ENCODE measurements around the gene MAP2K7.

Gene MAP2K7

GRCh38 chr19:7868671-7869452 is 34.8 kb upstream of the MAP2K7 start:
- H3K4me3 ChIP-seq (ENCODE audit: low read length), result peak overlapping the region; percentile 50
- TF ChIP-seq, protein P1, sequence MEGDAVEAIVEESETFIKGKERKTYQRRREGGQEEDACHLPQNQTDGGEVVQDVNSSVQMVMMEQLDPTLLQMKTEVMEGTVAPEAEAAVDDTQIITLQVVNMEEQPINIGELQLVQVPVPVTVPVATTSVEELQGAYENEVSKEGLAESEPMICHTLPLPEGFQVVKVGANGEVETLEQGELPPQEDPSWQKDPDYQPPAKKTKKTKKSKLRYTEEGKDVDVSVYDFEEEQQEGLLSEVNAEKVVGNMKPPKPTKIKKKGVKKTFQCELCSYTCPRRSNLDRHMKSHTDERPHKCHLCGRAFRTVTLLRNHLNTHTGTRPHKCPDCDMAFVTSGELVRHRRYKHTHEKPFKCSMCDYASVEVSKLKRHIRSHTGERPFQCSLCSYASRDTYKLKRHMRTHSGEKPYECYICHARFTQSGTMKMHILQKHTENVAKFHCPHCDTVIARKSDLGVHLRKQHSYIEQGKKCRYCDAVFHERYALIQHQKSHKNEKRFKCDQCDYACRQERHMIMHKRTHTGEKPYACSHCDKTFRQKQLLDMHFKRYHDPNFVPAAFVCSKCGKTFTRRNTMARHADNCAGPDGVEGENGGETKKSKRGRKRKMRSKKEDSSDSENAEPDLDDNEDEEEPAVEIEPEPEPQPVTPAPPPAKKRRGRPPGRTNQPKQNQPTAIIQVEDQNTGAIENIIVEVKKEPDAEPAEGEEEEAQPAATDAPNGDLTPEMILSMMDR (conservative IDR thresholded peaks at IDR 0.05; ENCODE audit: low read length), result peak; percentile 34
- peak; percentile 34 for DNase-seq (ENCODE audit: low read depth)

DNA sequence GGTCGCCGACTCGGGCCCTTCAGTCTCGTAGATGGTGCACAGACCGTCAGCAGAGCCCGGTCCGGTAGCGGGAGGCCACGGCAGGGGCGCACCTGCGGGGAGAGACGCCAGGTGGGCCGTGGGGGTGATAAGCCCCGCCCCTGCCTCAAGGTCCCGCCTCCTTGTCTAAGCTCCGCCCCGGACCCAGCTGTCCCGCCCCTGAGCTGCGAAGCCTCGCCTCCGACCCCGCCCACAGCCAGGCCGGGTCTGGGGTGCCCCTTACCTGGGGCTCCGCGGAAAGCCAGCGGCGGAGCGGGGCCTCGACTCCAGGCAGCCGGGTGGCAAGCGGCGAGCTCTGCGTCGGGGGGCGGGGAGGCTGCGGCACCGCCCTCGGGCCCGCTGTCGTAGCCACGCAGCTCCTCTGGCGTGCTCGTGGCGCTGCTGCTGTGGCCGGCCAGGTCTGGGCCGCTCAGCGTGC is 34.2 kb upstream of the MAP2K7 start:
- no peak for DNase-seq (ENCODE audit: low read depth)
- peak overlapping the region; percentile 34 for H3K4me3 ChIP-seq (ENCODE audit: low read length)
- TF ChIP-seq, protein P1 (conservative IDR thresholded peaks at IDR 0.05; ENCODE audit: low read length), result no peak

DNA sequence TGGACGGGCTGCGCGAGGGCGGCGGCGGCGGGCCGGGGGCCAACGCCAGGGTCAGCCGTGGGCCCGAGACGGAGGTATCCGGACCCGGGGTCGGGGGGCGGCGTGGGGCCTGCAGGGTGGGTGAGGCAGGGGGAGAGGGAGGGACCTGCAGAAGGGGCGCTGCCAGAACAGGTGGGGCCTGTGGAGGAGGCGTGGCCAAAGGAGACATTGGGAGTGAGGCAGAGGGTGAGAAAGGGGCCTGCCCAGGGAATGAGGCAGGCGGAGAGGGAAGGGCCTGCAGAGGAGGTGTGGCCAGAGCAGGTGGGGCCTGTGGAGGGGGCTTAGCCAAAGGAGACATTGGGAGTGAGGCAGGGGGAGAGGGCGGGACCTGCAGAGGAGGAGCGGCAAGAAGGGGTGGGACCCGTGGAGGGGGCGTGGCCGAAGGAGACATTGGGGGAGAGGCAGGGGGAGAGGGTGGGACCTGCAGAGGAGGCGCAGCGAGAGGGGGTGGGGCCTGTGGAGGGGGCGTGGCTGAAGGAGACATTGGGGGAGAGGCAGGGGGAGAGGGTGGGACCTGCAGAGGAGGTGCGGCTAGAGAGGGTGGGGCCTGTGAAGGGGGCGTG is 33.7 kb upstream of the MAP2K7 start:
- TF ChIP-seq, protein P1 (conservative IDR thresholded peaks at IDR 0.05; ENCODE audit: low read length), result no peak
- H3K4me3 ChIP-seq (ENCODE audit: low read length), result no peak overlapping the region
- DNase-seq (ENCODE audit: low read depth), result no peak

DNA sequence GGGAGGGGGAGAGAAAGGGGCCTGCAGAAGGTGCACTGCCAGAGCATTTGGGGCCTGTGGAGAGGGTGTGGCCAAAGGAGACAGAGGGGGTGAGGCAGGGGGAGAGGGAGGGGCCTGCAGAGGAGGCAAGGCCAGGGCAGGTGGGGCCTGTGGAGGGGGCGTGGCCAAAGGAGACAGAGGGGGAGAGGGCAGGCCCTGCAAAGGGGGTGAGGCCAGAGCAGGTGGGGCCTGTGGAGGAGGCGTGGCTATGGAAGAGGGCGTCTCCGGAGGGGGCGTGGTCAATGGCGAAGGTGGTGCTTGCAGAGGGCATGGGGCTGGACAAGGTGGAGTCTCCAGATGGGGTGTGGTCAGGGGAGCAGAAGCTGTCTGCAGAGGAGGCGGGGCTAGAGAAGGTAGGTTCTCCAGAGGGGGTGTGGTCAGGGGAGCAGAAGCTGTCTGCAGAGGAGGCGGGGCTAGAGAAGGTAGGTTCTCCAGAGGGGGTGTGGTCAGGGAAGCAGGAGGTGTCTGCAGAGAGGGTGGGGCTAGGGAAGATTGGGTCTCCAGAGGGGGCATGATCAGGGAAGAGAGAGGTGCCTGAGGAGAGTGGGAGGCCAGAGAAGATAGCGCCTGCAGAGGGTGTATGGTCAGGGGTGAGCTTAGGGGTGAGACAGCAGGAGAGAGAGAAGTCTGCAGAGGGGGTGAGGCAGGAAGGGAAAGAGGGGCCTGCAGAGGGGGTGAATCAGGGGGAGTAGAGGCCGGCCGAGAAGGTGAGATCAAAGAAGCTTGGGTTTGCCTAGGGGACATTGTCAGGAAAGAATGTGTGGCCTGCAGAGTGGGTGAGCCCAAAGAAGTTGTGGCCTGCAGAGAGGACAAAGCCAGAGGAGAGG is 32.9 kb upstream of the MAP2K7 start:
- no peak for DNase-seq (ENCODE audit: low read depth)
- TF ChIP-seq, protein P1 (conservative IDR thresholded peaks at IDR 0.05; ENCODE audit: low read length), result no peak
- H3K4me3 ChIP-seq (ENCODE audit: low read length), result no peak overlapping the region

DNA sequence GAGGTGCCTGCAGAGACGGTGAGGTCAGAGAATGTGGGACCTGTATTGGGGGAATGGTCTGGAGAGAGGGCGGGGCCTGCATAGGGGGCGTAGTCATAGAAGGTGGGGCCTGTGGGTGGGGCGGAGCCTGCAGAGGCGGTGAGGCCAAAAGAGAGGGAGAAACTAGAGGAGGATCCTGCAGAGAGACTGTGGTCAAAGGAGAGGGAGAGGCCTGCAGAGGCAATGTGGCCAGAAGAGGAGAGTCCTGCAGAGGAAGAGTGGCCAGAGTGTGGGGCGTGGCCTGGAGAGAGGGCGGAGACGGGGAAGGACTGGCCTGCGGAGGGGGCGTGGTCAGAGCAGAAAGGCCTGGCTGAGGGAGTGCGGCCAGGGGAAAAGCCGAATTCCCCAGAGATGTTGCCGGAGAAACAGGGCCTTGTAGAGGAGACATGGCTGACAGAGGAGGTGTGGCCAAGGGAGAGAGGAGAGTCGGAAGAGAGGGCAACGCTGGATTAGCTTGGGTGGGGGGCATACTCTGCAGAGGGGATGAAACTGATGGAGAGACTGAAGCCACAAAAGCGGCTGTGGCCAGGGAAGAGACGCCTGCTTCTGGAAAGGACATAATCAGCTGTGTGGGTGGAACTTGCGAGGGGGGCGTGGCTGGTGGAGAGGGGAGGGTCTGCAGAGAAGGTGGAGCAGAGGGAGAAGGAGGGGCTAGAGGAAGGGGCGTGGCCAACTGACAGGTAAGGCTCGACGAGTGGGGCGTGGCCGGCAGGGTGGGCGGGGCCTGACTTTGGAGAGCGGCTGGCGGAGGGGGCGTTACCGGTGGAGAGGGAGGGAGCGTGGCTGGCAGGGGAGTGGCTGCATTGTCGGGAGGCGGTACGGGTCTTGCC is 32.0 kb upstream of the MAP2K7 start:
- peak; percentile 89 for DNase-seq (ENCODE audit: low read depth)
- peak overlapping the region; percentile 43 for H3K4me3 ChIP-seq (ENCODE audit: low read length)
- TF ChIP-seq, protein P1 (conservative IDR thresholded peaks at IDR 0.05; ENCODE audit: low read length), result no peak
